NOMO-1 treated with DMSO at 0.1 percent for 48 hours (cell line): Measurements from ENCODE around the gene ADORA3.
A peak's percentile ranks its signal among the peaks of the same experiment; 100 is the strongest.

Source experiments
- DNase-seq: peaks from one replicate; lab custom pipeline; 2025; ENCODE audit not compliant: unreplicated experiment; lab: John Stamatoyannopoulos, UW

The ADORA3 gene

DNA sequence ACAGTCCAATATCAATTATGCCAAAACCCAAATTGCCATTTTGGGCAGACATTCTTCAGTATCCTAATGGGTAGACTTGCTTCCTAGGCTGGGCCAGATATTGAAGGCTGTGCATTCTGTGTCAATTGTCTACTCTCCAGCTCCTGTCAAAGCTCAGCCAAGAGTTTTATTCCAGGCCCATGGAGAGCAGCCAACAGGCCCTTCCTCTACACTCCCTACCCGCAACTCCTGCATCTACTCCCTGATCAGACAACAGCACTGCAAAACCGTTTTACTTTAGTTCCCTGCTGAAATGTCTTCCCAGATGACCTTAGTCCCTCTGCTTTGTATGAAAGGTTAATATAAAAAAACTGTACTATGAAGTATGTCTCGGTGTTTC is 6.6 kb upstream of the ADORA3 start:
- no peak for DNase-seq

DNA sequence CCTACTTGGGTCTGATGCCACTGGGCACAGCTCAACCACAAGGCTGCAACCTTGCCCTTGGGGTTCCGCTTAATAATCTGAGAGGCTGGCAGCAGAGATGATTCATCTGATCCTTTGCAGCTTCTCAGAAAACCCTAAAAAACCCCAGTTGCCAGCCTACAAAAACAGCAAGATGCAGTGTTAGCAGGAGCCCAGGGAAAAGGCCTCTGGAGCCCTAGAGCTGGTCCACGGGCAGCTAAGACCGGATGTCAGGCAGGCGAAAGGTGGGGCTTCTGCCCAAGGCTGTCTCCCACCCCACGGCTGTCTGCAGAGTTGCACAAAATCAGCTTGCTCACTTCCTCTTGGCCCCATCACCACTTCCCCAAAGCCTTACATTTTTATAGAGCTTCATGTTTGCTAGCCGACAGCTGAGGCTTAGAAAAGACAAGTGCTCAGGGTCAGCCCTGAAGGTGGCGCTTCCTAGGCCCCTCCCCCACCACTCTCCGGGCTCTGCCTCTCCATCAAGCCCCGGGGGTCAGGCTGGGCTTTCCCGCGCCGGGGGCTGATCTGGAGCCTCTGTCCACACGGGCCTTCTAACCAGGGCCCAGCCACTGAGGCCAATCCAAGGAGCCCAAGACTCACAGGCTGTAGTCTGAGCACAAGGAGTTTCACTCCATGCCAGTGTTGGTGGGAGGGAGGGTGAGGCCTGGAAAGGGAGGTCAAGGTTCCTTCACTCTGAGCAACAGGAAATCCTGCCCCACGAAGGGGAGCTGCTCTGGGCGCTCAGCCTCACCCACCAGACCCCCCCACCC is 4.2 kb upstream of the ADORA3 start:
- peak; percentile 99 for DNase-seq

DNA sequence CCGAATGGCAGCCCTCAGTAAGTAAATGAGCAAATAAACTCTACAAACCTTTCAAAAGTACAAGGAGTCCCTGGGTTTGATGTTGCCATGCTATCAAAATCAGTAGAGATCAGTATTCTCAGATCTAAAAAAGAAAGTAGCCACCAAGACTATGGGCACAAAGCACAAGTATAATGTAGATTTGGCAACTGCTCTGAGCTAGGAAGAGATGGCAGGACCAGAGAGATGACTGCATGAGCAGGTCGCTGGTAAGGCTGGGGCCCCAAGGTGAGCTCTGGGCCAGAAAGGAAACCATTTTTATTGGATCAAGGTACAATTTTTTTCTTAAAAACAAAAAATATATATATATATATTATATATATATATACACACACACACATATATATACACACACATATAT is 3.1 kb upstream of the ADORA3 start:
- no peak for DNase-seq

DNA sequence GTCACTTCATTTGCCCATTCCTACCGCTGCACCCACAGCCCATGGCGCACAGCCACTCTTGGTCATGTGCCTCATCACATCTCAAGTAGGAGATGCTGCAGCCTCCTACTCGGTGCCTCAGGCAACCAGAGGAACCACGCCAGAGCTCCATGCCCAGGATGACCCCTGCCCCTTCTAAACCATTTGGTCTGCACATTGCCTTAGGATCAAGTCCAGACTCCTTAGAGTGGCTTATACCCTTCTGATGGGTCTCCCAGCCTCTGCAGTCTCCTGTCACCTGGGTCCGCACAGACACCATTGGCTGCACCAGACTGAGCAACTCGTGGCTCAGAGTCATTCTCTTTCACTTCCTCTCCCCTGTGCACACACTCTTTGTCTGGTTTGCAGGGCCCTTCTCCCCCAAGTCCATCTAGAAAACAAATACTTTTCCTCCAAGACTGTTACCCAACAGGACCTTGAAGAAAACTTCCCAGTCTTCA is 2.2 kb upstream of the ADORA3 start:
- peak; percentile 83 for DNase-seq

DNA sequence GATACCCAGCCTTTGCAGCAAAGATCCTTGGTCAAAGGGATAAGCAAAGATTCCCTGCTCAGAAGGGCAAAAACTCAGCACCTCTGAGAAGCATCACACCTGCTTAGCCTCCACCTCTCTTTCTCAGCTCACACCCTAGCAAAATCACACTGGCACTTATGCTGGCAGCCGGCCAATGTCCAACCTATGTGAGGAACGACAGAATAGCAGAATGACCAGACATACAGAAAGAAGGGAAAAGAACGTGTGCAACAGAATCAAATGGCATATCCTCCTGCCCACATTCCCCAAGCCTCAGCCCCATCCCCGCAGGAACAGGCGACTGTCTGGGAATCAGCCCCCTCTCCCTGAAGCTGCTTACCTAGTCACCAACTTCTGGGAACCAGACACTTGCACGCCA is 664 bp upstream of the ADORA3 start:
- DNase-seq: no peak

DNA sequence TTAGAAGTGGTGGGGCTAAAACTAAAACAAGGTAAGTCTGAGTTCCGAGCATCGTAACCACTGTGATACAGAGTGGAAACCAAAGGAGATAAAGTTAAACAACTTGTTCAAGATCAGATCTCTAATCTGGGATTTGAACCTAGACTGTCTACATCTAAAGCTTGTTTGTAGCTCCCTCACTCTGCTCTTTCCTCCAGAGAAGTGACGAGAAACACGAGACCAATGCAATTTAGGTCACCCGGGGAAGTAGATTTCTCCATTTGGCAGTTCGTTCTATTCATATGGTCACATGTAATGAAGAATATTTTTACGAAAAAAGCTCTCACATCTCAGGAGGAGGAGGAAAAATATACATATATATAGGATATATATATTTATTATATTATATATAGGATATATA is 1.8 kb downstream of the ADORA3 start:
- DNase-seq: no peak

DNA sequence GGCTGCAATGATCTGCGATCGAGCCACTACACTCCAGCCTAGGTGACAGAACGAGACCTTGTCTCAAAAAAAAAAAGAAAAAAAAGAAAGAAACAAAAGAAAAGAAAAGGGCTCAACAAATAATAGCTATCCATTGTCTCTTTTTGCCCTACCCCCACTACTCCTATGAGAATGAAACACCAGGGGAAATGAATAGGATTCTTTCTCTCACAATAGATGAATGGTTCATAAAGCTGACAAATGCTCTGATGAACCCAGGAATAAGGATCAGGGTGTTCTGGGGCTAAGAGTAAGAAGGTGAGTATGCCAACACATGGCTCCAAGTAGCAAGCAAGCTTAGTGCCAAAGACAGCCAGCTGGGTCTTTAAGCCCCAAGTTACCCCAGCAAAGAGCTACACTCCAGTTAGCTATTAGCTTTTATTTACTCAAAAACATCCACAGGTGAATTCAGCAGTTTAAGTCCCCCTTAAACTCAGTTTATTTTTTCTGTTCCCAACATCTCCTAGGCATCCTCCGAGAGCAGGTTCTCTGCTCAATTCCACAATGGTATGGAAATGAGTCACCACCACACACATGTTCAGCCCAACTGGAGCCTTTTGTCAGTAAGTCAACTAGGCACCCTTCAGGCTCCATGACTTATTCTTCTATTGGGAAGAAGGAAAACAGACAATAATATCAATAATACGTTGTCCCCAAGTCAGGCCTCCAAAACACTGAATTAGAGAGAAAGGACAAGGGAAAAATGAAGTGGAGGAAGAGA is 4.2 kb downstream of the ADORA3 start:
- DNase-seq: no peak

DNA sequence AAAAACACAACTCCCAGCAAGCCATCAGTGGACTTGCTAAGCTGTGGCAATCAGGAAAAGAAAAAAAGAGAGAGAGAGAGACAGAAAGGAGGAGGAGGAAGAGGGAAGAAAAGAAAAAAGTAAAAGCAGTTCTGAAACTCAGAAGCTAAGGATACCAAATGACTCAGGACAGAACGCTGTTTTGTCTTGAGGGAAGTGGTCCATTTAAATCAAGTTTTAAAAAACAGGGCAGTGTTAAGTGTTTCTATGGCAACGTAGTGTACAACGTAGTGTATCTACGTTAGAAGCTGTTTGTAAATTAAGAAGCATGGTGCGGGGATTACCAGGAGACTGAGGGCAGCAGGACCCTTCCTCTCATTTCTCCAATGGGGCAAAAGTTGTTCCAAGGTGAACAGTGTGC is 5.8 kb downstream of the ADORA3 start:
- peak; percentile 72 for DNase-seq

DNA sequence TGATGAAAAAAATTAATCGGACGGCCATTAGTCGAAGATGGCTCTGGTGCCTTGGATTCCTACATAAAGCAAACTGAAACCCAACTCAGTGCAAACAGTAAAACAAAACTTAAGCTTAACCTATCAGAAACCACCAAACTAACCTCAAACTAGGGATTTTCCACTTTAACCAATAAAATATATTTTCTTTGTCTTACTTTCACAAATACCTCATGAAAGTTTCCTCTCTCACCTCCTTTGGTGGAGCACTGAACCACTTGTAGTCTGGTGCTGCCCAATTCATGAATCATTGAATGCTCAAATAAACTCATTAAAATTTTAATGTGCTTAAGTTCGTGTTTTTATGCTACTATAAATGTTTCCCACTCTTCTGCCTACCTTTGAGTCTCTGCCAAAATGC is 7.0 kb downstream of the ADORA3 start:
- no peak for DNase-seq

DNA sequence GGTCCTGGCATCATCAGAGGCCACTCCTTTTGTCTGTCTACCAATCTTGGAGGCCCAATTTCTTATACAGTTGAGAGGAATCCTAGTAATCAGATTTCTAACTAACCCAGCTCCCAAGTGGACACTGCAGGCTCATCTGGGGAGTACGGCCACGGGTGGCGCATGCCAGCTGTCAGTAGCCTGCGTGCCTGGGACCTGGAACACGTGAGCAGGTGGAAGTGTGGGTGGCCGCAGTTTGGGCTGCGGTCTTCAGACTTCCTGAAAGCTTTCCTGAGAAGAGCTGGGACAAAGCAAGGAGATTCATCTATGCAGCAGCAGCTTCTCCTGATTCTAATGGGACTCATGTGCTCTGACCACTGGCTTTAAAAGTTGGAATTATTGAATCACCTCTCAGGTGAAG is 12.4 kb downstream of the ADORA3 start:
- DNase-seq: no peak

DNA sequence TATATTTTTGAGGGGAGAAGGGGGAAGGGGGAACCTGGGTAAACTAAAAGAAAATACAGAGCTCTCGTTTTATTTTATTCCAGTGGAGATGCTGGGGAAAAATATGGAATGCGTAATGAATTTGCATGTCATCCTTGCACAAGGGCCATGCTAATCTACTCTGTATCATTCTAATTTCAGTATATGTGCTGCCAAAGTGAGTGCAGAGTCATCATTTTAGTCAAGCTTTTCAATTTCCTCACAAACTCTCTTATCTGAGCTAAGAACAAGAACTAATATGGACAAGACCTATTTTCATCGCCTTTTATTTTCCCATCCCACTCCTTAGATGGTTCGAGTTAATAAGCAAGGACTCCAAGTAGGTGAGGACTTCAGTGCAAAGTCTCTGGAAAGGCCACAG is 13.2 kb downstream of the ADORA3 start:
- no peak for DNase-seq

DNA sequence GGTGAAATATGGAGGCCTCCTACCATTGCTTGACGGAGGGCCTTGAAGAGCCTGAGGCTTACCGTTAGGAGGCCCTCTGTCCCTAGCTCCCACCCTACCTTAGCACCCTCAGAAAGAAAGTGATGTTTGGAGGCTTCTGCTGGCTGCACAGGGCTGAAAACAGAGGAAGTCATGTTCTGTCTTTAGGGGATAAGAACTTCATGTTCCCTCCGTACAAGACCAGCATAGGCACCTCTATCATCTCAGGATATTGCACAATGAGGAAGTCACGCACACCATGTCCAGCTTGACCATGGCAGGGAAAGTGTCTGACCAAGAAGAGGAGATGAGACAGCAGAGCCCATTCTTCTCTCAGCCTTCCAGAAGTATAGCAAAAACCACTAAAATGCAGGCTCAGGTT is 13.8 kb downstream of the ADORA3 start:
- peak; percentile 41 for DNase-seq

DNA sequence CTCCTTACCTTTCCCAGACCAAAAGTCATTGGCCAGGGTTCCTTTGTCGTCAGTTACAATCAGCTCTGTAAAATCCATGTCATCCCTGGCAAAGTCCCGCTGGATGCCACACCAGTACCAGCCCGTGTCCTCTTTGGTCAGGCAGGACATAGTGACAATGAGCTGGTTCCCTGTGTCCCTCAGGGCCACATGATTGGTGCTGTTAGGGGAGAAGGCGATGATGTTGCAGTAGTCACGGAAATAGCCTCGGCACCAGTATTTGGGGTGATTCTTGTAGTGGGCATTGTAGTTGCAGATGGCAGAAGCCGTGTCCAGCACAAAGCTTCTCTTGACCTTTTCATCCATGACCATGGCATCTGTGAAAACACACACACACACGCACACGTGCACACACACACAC is 14.8 kb downstream of the ADORA3 start:
- no peak for DNase-seq

DNA sequence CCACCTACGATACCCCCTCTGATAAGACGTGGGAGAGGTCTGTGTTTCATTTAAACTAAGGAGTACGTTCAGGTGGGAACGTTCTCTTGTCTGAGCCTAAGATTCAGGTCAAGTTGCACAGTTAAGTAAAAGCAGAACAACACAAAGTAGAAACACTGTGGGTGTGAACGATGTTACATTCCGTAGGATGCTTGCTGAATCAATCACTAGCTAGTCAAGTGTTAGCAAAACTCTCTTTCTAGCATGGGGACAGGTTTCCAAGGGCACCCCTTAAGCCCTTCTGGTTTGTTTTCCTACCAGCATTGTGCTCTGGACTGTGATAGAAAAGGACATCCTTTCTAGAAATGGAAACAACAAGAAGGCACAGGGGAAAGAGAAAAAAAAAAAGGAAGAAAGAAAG is 16.3 kb downstream of the ADORA3 start:
- no peak for DNase-seq

DNA sequence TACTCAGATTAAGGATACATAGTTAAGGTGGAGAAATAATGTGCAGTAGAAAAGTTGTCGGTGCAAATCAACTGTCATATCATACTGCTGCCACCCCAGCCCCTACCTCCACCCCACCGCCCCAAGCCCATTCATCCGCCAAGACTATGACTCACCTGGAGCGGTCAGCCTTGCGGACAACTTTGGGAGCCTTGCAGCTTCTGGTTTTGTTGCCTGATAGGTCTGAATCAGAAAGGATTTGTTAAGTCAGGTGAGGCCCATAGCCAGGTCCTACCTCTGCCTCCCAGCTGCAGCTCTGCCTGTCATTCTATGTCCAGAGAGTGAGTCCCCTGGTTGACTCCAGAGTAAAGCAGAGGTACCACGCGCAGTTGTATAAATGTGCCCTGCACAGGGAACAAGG is 17.0 kb downstream of the ADORA3 start:
- no peak for DNase-seq

DNA sequence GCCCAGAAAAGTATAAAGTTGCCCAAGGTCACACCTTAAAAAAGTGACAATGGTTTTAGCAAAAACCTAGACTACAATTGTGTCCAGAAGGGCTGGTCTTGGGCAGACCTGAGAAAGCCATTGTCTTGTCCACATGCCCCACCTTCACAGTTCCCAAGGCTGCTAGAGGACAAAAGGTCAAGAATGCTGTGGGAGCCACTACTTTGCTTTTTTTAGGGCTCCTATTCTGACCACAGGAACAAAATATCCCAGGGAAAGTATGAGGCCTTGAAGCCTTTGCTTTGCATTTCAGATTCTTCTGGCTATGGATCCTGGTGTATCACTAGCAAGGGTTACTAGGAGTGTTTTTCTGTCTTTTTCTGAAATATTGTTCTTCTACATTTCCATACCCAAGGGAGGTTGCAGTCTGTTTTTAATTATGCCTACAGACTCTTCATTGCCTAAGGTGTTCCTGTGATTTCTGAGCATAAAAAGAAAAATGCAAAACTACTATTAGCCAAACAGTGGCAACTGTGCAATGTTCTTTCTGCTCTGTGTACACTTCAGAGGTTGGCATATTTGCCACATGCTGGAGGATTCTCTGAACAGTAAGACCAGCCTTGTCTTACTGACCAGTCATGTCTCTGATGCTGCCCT is 18.9 kb downstream of the ADORA3 start:
- no peak for DNase-seq

DNA sequence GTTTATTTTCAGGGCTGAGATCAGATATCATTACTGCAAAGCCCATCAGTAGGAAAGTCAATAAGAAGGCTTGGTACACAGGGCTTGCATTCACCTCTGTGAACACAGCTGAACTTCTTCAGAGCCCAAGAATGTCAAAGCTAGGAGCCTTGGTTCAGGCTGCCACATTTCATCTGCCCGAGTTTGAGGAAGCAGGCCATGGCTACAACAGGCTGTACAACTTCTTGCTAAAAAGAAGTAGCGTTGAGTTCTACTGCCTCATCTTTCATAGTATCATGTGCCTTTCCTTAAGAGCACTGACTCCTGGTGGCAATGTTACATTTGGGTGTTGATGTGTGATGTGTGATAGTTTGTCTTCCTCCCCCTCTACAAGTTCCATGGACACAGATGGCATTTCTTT is 19.6 kb downstream of the ADORA3 start:
- DNase-seq: no peak

DNA sequence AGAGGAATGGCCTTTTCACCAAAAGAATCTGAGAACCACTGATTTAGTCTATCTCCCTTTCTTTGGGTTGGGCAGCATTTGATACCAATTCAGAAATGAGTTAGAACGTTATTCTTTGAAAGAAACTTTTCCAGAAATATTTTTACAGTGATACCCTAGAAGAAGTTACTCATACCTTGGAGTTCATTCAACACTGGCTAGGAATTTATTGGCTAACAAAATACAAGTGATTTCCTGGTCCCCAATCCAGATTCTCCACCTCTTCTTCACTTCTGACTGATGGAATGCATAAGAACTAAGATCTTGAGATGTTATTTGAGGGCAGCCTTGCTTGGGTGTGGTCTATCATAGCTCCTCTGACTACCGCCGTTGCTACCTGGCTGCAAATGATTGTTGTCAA is 20.3 kb downstream of the ADORA3 start:
- DNase-seq: no peak

DNA sequence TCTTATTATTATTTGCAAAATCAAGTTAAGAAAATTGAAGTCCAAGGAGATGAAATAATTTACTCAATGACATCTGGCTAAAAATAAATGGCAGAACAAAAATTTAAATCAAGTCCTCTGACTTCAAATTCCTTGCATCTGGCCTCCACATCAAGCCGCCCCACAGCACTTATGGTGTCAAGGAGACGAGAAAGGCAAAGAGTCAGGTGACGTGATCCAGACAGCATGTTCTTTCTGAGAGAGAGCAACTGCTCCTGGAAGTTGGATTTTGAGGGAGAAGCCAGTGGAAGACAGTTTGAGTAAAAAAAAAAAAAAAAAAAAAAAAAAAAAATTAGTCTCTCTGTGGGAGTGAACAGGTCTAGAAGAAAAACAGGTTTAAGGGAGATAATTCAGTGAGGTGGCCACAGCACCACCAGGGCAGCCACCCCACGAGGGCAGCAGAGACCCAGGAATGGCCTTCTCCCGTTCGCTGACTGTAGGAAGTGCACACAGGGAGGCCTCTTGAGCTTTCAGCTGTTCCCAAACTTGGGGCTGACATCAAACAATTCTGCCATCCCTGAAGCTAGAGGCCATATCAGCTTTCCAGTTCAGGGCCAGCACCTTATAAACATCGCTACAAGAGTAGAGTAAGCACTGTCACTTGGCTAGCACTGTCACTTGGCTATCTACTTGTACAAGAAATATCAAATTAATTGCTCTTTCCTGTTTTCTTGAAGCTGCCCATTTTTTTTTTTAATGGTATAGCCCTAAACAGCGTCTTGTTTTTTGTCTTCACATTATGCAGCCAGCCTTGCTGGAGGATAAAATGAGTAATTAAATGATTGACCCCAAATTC is 21.8 kb downstream of the ADORA3 start:
- peak; percentile 82 for DNase-seq

DNA sequence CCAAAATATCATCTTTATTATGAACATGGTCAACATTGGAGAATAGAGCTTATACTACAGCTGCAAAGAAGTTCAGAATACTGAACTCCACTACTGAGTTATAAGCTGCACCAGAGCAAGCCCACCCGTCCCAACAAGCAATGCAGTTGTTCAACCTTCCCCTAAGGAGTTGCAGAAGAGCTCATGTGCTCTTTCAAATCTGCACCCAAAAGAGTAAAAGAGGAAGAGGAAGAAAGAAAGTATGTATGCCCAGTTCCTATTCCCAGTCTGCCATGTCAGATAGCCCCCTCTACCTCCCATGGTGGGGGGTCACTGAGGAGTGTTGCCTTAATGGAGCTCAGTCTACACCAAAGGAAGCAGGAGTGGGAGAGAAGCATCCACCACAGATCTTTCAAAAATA is 22.8 kb downstream of the ADORA3 start:
- DNase-seq: peak; percentile 40

DNA sequence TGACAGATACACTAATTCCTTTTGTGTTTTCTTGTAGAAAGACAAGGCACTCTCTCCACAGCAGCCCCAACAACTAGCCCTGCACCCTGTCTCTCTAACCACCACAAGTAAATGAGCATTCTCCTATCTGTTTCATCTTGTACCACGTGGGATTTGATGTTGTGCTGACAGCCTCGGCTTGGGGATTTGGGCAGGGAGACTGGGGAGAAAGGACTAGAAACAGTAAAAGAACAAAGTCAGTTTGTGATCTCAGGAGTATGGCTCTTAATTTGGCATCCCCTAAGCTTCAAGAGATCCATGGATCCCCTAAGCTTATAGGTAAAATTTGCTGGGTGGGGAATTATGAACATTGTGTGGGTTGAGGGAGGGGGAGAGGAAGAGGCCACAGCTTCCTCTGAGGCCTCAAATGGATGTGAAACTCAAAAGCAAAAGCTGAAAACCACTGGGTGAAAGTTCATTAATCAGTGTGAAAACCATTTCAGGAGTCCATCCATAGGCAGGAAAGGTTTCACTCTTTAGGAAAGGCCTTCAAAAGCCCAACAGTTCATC is 26.6 kb downstream of the ADORA3 start:
- peak; percentile 74 for DNase-seq
